ENCODE results near the gene SLC4A1AP.

DNA sequence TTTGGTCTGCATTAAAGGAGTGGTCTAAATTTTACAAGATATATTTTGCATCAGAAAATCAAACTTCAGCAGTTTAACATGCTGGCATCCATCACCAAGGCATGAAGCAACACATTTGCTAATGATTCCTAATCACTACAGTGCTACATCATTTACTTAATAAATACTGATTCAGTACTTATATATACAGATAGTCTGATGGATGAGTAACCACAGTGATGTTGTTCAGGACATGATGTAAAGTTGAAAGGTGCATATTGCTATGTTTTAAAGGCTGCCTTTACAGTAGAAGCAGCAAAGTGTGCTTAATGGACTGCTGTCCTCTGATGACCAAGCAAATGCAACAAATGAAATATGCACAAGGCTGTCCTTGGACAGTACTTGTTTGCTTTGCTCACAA lies 11.3 kb upstream of the SLC4A1AP start:
- TF ChIP-seq FOXJ3 (CRISPR knock-in tag; IDR thresholded peaks at IDR 0.05) (no peak), EZH2phosphoT487 (IDR thresholded peaks at IDR 0.05; ENCODE audit: borderline replicate concordance, low read depth) (no peak), RCOR1 (IDR thresholded peaks at IDR 0.05; ENCODE audit: low read length) (no peak), POLR2AphosphoS5 (IDR thresholded peaks at IDR 0.05; ENCODE audit: low read depth, low read length) (no peak), TEAD4 (IDR thresholded peaks at IDR 0.05; ENCODE audit: borderline replicate concordance, insufficient read depth) (no peak), YY1 (IDR thresholded peaks at IDR 0.05; ENCODE audit: low read depth) (no peak), TAF1 (IDR thresholded peaks at IDR 0.05; ENCODE audit: borderline replicate concordance, low read depth, low read length) (no peak), GATA2 (CRISPR knock-in tag; IDR thresholded peaks at IDR 0.05) (no peak)
- TF ChIP-seq, protein P1, sequence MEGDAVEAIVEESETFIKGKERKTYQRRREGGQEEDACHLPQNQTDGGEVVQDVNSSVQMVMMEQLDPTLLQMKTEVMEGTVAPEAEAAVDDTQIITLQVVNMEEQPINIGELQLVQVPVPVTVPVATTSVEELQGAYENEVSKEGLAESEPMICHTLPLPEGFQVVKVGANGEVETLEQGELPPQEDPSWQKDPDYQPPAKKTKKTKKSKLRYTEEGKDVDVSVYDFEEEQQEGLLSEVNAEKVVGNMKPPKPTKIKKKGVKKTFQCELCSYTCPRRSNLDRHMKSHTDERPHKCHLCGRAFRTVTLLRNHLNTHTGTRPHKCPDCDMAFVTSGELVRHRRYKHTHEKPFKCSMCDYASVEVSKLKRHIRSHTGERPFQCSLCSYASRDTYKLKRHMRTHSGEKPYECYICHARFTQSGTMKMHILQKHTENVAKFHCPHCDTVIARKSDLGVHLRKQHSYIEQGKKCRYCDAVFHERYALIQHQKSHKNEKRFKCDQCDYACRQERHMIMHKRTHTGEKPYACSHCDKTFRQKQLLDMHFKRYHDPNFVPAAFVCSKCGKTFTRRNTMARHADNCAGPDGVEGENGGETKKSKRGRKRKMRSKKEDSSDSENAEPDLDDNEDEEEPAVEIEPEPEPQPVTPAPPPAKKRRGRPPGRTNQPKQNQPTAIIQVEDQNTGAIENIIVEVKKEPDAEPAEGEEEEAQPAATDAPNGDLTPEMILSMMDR (IDR thresholded peaks at IDR 0.05): no peak
- TF ChIP-seq, protein P2, sequence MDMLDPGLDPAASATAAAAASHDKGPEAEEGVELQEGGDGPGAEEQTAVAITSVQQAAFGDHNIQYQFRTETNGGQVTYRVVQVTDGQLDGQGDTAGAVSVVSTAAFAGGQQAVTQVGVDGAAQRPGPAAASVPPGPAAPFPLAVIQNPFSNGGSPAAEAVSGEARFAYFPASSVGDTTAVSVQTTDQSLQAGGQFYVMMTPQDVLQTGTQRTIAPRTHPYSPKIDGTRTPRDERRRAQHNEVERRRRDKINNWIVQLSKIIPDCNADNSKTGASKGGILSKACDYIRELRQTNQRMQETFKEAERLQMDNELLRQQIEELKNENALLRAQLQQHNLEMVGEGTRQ (IDR thresholded peaks at IDR 0.05; ENCODE audit: borderline replicate concordance, low read depth, low read length): no peak
- TF ChIP-seq, protein P3, sequence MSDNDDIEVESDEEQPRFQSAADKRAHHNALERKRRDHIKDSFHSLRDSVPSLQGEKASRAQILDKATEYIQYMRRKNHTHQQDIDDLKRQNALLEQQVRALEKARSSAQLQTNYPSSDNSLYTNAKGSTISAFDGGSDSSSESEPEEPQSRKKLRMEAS (IDR thresholded peaks at IDR 0.05; ENCODE audit: low read depth): no peak
- TF ChIP-seq, protein P4, sequence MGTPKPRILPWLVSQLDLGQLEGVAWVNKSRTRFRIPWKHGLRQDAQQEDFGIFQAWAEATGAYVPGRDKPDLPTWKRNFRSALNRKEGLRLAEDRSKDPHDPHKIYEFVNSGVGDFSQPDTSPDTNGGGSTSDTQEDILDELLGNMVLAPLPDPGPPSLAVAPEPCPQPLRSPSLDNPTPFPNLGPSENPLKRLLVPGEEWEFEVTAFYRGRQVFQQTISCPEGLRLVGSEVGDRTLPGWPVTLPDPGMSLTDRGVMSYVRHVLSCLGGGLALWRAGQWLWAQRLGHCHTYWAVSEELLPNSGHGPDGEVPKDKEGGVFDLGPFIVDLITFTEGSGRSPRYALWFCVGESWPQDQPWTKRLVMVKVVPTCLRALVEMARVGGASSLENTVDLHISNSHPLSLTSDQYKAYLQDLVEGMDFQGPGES (IDR thresholded peaks at IDR 0.05; ENCODE audit: low read depth, low read length): no peak
- TF ChIP-seq, protein P5, sequence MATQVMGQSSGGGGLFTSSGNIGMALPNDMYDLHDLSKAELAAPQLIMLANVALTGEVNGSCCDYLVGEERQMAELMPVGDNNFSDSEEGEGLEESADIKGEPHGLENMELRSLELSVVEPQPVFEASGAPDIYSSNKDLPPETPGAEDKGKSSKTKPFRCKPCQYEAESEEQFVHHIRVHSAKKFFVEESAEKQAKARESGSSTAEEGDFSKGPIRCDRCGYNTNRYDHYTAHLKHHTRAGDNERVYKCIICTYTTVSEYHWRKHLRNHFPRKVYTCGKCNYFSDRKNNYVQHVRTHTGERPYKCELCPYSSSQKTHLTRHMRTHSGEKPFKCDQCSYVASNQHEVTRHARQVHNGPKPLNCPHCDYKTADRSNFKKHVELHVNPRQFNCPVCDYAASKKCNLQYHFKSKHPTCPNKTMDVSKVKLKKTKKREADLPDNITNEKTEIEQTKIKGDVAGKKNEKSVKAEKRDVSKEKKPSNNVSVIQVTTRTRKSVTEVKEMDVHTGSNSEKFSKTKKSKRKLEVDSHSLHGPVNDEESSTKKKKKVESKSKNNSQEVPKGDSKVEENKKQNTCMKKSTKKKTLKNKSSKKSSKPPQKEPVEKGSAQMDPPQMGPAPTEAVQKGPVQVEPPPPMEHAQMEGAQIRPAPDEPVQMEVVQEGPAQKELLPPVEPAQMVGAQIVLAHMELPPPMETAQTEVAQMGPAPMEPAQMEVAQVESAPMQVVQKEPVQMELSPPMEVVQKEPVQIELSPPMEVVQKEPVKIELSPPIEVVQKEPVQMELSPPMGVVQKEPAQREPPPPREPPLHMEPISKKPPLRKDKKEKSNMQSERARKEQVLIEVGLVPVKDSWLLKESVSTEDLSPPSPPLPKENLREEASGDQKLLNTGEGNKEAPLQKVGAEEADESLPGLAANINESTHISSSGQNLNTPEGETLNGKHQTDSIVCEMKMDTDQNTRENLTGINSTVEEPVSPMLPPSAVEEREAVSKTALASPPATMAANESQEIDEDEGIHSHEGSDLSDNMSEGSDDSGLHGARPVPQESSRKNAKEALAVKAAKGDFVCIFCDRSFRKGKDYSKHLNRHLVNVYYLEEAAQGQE (IDR thresholded peaks at IDR 0.05; ENCODE audit: low read depth, low read length): no peak

All from SK-N-SH (cell line).